ENCODE results near the gene OSBPL9.

OSBPL9 gene

DNA sequence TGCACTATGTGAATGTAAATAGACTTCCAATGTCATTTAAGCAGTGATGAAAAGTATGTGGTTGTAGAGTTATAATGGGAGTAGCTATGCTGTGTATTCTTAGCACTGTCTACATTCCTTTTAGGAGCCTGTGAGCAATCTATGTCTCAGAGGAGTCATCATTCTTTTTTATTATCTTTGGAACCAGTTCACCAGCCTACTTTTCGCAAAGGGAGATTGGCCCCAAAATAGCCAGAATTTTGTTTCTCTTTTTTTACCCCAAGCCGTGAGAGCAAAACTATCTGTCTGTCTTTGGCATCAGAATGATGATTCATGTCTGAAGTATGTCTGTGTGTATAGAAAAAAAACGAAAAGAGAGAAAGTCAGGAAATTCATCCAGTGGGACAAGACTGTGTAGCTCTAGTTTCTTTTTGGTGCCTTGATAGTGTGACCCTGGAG, 44.2 kb downstream of the OSBPL9 start:
- Histone ChIP-seq H3K27ac (ENCODE audit: low read depth, low read length) (peak overlapping the region; percentile 40), H3K9ac (ENCODE audit: low read length) (no peak overlapping the region), H3K36me3 (ENCODE audit: control insufficient read depth, insufficient read depth, low read length) (no peaks in the 10 kb centered on the region), H3K4me1 (ENCODE audit: control insufficient read depth, insufficient read depth, low read length) (peaks cover 25% of the 10 kb centered on the region), H3K27me3 (ENCODE audit: control insufficient read depth, insufficient read depth, low read length) (no peaks in the 10 kb centered on the region), H3K4me3 (ENCODE audit: low read length) (no peak overlapping the region)

DNA sequence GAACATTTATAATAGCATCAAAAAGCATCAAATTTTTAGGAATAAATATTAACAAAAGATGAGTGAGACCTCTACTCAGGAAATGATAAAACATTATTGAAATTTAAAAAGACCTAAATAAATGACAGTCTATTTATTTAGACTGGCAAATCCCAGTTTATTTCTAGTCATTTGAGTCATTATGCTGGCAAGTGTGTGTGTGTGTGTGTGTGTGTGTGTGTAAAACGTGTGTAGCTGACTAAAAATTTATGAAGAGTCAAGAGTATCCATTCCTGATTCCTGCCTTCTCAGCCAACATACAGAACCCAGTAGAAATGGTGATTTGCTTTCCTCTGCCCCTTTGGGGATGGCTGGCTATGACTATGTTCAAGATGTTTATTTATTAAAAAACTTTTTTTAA, 46.2 kb downstream of the OSBPL9 start:
- no peak overlapping the region for H3K27ac ChIP-seq (ENCODE audit: low read depth, low read length)
- H3K4me3 ChIP-seq (ENCODE audit: low read length): no peak overlapping the region
- no peak overlapping the region for H3K9ac ChIP-seq (ENCODE audit: low read length)
- H3K36me3 ChIP-seq (ENCODE audit: control insufficient read depth, insufficient read depth, low read length): no peaks in the 10 kb centered on the region
- H3K27me3 ChIP-seq (ENCODE audit: control insufficient read depth, insufficient read depth, low read length): no peaks in the 10 kb centered on the region
- H3K4me1 ChIP-seq (ENCODE audit: control insufficient read depth, insufficient read depth, low read length): peaks cover 33% of the 10 kb centered on the region

DNA sequence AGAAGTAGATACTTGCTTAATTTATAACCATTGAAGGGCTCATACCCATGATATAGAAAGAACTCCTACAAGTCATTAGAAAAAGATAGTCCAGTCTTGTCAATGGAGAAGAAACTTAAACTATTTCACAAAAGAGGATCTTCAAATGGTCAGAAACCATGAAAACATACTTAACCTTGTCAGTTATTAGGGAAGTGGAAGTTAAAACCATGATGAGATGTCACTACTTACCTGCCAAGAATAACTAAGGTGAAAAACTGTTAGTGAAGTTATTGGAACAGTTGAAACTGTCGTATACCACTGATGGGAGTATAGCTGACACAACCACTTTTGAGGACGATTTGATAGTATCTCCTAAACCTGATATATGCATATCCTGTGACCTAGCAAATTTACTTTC, 46.8 kb downstream of the OSBPL9 start:
- Histone ChIP-seq H3K27ac (ENCODE audit: low read depth, low read length) (no peak overlapping the region), H3K27me3 (ENCODE audit: control insufficient read depth, insufficient read depth, low read length) (no peaks in the 10 kb centered on the region), H3K4me1 (ENCODE audit: control insufficient read depth, insufficient read depth, low read length) (peaks cover 33% of the 10 kb centered on the region), H3K9ac (ENCODE audit: low read length) (no peak overlapping the region), H3K4me3 (ENCODE audit: low read length) (no peak overlapping the region), H3K36me3 (ENCODE audit: control insufficient read depth, insufficient read depth, low read length) (no peaks in the 10 kb centered on the region)

DNA sequence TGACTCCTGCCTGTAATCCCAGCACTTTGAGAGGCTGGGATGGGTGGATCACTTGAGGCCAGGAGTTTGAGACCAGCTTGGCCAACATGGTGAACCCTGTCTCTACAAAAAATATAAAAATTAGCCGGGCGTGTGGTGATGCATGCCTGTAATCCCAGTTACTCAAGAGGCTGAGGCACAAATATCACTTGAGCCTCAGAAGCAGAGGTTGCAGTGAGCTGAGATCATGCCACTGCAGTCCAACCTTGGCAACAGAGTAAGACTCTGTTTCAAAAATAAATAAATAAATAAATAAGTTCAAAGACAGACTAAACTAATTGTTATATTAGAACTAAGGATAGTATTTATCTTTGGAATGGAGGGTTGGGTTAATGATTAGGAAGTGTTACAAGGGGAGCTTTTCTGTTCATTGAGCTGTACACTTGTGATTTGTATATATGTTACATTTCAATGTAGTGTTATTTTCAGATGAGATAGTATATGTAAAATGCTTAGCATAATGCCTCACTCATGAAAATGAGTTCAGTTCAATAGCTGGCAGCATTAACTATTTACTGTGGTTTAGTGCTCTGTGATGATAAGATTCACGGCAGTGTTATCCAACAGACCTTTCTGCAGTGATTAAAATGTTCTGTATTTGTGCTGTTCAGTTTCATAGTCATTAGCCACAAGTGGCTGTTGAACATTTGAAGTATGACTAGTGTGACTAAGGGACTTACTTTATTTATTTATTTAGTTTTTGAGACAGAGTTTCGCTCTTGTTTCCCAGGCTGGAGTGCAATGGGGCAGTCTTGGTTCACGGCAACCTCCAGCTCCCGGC, 47.7 kb downstream of the OSBPL9 start:
- H3K27me3 ChIP-seq (ENCODE audit: control insufficient read depth, insufficient read depth, low read length): no peaks in the 10 kb centered on the region
- H3K36me3 ChIP-seq (ENCODE audit: control insufficient read depth, insufficient read depth, low read length): no peaks in the 10 kb centered on the region
- no peak overlapping the region for H3K4me3 ChIP-seq (ENCODE audit: low read length)
- H3K9ac ChIP-seq (ENCODE audit: low read length): no peak overlapping the region
- H3K4me1 ChIP-seq (ENCODE audit: control insufficient read depth, insufficient read depth, low read length): peaks cover 40% of the 10 kb centered on the region
- no peak overlapping the region for H3K27ac ChIP-seq (ENCODE audit: low read depth, low read length)

DNA sequence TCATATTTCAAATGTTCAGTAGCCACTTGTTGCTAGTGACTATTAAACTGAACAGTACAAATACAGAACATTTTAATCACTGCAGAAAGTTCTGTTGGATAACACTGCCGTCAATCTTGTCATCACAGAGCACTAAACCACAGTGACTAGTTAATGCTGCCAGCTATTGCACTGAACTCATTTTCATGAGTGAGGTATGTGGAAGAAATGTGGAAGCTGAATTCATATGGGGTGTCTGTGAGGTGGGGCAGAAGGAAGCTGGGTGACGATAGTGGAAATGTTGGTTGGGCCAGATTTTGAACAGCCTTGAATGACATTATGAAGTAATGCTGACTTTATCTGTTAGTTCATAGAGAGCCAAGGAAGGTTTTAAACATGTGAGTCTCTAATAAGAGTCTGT, 49.6 kb downstream of the OSBPL9 start:
- H3K27me3 ChIP-seq (ENCODE audit: control insufficient read depth, insufficient read depth, low read length): no peaks in the 10 kb centered on the region
- no peak overlapping the region for H3K4me3 ChIP-seq (ENCODE audit: low read length)
- H3K9ac ChIP-seq (ENCODE audit: low read length): no peak overlapping the region
- H3K4me1 ChIP-seq (ENCODE audit: control insufficient read depth, insufficient read depth, low read length): peaks cover 29% of the 10 kb centered on the region
- peak overlapping the region; percentile 35 for H3K27ac ChIP-seq (ENCODE audit: low read depth, low read length)
- no peaks in the 10 kb centered on the region for H3K36me3 ChIP-seq (ENCODE audit: control insufficient read depth, insufficient read depth, low read length)

DNA sequence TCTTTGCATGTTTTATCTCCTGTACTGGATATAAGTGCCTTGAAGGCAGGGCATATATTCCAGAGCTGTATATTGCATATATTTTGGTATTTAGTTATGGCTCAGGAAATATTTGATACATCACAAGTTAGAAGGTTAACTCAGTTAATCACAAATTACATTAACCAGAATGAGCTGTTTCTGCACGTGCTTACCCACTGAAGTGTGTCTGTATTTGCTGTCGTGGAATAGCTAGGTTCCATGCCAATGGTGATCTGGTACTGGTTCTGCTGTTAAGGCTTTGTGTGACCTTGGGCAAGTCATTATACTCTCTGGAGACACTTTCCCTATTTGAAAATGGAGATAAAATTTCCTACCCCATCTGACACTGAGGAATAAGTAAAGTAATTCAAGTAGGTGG, 50.7 kb downstream of the OSBPL9 start:
- Histone ChIP-seq H3K27ac (ENCODE audit: low read depth, low read length) (no peak overlapping the region), H3K4me1 (ENCODE audit: control insufficient read depth, insufficient read depth, low read length) (peaks cover 23% of the 10 kb centered on the region), H3K36me3 (ENCODE audit: control insufficient read depth, insufficient read depth, low read length) (no peaks in the 10 kb centered on the region), H3K4me3 (ENCODE audit: low read length) (no peak overlapping the region), H3K27me3 (ENCODE audit: control insufficient read depth, insufficient read depth, low read length) (no peaks in the 10 kb centered on the region), H3K9ac (ENCODE audit: low read length) (no peak overlapping the region)

DNA sequence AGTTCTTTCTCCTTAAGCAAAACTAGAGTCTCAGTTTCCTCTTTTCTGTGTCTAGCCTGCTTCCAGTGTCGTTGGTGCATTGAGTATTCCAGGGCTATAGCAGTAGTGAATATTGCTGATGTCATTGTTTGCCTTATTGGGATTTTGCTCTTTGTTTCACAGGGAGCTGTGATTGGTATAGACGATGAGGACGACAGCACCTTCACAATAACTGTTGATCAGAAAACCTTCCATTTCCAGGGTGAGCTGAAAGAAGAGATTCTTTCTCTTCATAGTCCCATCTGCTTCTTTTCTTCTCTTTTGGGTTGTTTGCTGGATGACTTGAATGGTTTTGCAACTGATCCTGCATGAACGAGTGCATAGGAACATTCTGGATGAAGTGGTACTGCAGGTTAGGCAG, 52.4 kb downstream of the OSBPL9 start:
- H3K27ac ChIP-seq (ENCODE audit: low read depth, low read length): no peak overlapping the region

DNA sequence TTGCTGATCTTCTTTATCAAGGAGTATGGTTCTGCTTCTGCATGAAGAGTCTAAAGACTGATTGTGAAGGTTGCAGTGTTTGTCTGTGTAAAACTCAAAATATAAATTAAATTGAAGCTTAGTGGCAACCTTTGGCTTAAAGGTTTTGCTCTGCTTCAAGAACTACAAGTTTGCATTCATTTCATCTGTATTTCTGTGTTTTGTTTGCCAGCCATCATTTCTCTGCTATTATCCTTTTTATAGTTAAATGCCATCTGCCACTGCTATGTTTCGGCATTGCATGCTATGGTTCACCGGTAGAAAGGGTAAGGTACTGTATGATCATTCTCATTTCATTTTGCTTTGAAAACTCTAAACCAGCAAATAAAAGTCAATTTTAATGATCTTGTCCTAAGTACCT, 52.9 kb downstream of the OSBPL9 start:
- no peak overlapping the region for H3K4me3 ChIP-seq (ENCODE audit: low read length)
- no peaks in the 10 kb centered on the region for H3K27me3 ChIP-seq (ENCODE audit: control insufficient read depth, insufficient read depth, low read length)
- no peaks in the 10 kb centered on the region for H3K36me3 ChIP-seq (ENCODE audit: control insufficient read depth, insufficient read depth, low read length)
- H3K9ac ChIP-seq (ENCODE audit: low read length): no peak overlapping the region
- no peak overlapping the region for H3K27ac ChIP-seq (ENCODE audit: low read depth, low read length)
- H3K4me1 ChIP-seq (ENCODE audit: control insufficient read depth, insufficient read depth, low read length): peaks cover 21% of the 10 kb centered on the region

More for the DNA sequence above, 52.4 kb downstream of the OSBPL9 start:
- Histone ChIP-seq H3K9ac (ENCODE audit: low read length) (no peak overlapping the region), H3K4me1 (ENCODE audit: control insufficient read depth, insufficient read depth, low read length) (peaks cover 21% of the 10 kb centered on the region), H3K36me3 (ENCODE audit: control insufficient read depth, insufficient read depth, low read length) (no peaks in the 10 kb centered on the region), H3K4me3 (ENCODE audit: low read length) (no peak overlapping the region), H3K27me3 (ENCODE audit: control insufficient read depth, insufficient read depth, low read length) (no peaks in the 10 kb centered on the region)

DNA sequence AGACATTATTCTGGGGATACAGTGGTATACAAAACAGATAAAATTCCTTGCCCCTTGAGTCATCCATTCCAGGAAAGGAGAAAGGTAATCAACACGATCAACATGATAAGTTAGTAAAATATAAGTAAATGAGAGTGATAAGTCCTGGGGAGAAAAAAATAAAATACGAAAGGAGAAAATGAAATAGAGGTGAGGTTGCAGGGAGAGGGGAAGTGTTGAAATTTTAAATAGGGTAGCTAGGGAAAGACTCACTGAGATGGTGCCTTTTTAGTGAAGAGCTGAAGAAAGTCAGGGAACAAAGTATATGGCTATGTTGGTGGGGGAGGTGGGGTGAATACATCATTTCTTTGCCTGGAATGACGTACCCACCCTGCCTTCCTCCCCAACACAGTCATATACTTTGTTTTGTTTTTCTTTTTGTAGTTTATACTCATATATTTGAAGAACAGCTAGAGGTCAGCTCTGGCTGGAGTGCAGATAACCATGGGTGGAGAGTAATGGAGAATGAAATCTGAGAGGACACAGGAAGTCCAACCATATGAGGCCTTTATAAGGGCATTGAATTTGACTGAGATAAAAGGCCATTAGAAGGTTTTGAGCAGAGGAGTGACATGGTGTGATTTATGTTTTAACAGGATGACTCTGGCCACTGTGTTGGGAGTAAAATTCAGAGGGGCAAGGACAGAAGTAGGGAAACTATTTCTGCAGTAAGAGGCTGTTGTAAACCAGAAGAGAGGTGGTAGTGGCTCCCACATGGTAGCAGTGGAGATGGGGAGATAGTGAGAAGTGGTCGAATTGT, 54.8 kb downstream of the OSBPL9 start:
- Histone ChIP-seq H3K27ac (ENCODE audit: low read depth, low read length) (no peak overlapping the region), H3K27me3 (ENCODE audit: control insufficient read depth, insufficient read depth, low read length) (no peaks in the 10 kb centered on the region), H3K9ac (ENCODE audit: low read length) (no peak overlapping the region), H3K4me1 (ENCODE audit: control insufficient read depth, insufficient read depth, low read length) (peaks cover 17% of the 10 kb centered on the region), H3K4me3 (ENCODE audit: low read length) (no peak overlapping the region), H3K36me3 (ENCODE audit: control insufficient read depth, insufficient read depth, low read length) (no peaks in the 10 kb centered on the region)

DNA sequence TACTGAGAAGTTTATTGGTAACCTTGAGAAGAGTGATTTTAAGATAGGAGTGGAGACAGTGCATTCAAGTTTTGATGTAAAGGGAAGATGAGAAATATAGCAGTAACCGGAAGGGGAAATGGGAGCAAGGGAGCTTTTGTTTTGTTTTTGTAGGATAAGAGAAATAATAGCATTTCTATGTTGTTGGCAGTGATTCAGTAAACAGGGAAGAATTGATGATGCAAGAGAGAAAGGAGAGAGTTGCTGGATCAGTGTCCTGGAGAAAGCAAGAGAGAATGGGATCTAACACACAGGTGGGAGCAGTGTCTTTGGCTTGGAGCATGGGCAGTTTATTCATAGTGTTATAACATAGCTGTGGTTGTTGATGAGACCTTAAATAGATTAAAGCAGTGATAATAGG, 56.4 kb downstream of the OSBPL9 start:
- peaks cover 13% of the 10 kb centered on the region for H3K4me1 ChIP-seq (ENCODE audit: control insufficient read depth, insufficient read depth, low read length)
- H3K9ac ChIP-seq (ENCODE audit: low read length): no peak overlapping the region
- no peaks in the 10 kb centered on the region for H3K27me3 ChIP-seq (ENCODE audit: control insufficient read depth, insufficient read depth, low read length)
- H3K36me3 ChIP-seq (ENCODE audit: control insufficient read depth, insufficient read depth, low read length): no peaks in the 10 kb centered on the region
- H3K4me3 ChIP-seq (ENCODE audit: low read length): no peak overlapping the region
- no peak overlapping the region for H3K27ac ChIP-seq (ENCODE audit: low read depth, low read length)

DNA sequence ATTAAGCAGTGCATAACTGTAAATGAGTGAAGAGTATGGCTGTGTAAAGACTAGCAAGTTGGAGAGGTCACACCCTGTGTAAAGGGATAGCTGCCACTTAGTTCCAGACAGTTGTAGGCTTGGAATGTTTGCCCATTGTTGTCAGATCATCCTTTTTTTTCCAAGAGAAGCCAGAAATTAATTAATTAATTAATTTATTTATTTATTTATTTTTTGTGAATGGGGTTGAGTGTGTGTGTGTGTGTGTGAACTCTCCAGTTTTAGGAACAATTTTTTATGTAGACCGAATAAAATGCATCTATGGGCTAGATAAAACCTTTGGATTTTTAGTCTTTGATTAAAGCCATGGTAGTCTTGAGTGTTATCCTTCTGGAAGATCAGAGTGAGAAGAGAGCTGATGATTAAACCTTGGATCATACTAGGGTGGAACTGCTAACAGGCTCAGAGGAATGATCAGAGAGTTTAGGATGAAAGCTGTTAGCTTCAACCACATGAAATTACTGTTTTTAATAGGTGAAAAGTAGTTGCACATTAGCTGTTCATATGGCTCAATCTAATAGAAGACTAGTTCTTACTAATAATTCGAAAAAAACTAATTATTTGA, 58.4 kb downstream of the OSBPL9 start:
- Histone ChIP-seq H3K9ac (ENCODE audit: low read length) (no peak overlapping the region), H3K36me3 (ENCODE audit: control insufficient read depth, insufficient read depth, low read length) (no peaks in the 10 kb centered on the region), H3K27me3 (ENCODE audit: control insufficient read depth, insufficient read depth, low read length) (no peaks in the 10 kb centered on the region), H3K4me1 (ENCODE audit: control insufficient read depth, insufficient read depth, low read length) (peaks cover 2% of the 10 kb centered on the region), H3K4me3 (ENCODE audit: low read length) (no peak overlapping the region), H3K27ac (ENCODE audit: low read depth, low read length) (no peak overlapping the region)

DNA sequence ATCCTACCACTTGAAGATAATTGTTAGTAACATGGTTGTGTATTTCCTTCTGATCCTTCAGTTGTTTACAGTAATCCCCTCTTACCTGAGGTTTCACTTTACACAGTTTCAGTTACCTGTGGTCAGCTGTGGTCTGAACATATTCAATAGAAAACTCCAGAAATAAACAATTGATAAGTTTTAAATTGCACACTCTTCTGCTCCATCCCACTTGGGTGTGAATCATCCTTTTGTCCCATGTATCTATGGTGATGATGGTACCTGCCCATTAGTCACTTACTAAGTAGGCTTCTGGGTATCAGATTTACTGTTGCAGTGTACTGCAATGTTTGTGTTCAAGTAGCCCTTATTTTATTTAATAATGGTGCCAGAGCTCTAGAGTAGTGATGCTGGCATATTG, 62.5 kb downstream of the OSBPL9 start:
- Histone ChIP-seq H3K4me3 (ENCODE audit: low read length) (no peak overlapping the region), H3K36me3 (ENCODE audit: control insufficient read depth, insufficient read depth, low read length) (no peaks in the 10 kb centered on the region), H3K4me1 (ENCODE audit: control insufficient read depth, insufficient read depth, low read length) (no peaks in the 10 kb centered on the region), H3K9ac (ENCODE audit: low read length) (no peak overlapping the region), H3K27ac (ENCODE audit: low read depth, low read length) (no peak overlapping the region), H3K27me3 (ENCODE audit: control insufficient read depth, insufficient read depth, low read length) (no peaks in the 10 kb centered on the region)
